ENCODE data around the gene FAM120A. TPM values are rescaled to one million over a fixed set of nuclear protein-coding genes. Genes with fewer than 3 reads are reported as not detected.

FAM120A gene
- total RNA-seq, 1 experiment from 2014 or later, result 98.2 TPM

- H3K9me3 Mint-ChIP-seq (ENCODE audit: low read depth, unreplicated experiment), result no peaks in the 10 kb centered on the region
- intact Hi-C loops (cut with micrococcal nuclease; ENCODE audit: unreplicated experiment), result no loop called here
Measured at GRCh38 chr9:93572636-93573515, 121.4 kb downstream of the FAM120A start.

GRCh38 chr9:93573516-93573828 lies 122.0 kb downstream of the FAM120A start:
- DNase-seq, result no peak
- H3K4me3 Mint-ChIP-seq (ENCODE audit: low read depth, unreplicated experiment), result no peak overlapping the region
- H3K27ac Mint-ChIP-seq (ENCODE audit: unreplicated experiment), result no peak overlapping the region
- TF ChIP-seq CTCF (IDR thresholded peaks at IDR 0.05; ENCODE audit: unreplicated experiment), result no peak
- no peaks in the 10 kb centered on the region for H3K27me3 Mint-ChIP-seq (ENCODE audit: unreplicated experiment)
- CTCF ChIA-PET, result no interaction called here
- H3K36me3 Mint-ChIP-seq (ENCODE audit: insufficient read depth, unreplicated experiment), result peaks cover 19% of the 10 kb centered on the region
- BruUV-seq (replicated peaks), result no TSS peak
- no peaks in the 10 kb centered on the region for H3K4me1 Mint-ChIP-seq (ENCODE audit: low read depth, unreplicated experiment)
- intact Hi-C loops (cut with micrococcal nuclease; ENCODE audit: unreplicated experiment), result no loop called here
- no peaks in the 10 kb centered on the region for H3K9me3 Mint-ChIP-seq (ENCODE audit: low read depth, unreplicated experiment)

More at GRCh38 chr9:93572636-93573515, 121.4 kb downstream of the FAM120A start:
- H3K4me1 Mint-ChIP-seq (ENCODE audit: low read depth, unreplicated experiment), result no peaks in the 10 kb centered on the region
- CTCF ChIA-PET, result no interaction called here
- DNase-seq, result no peak
- no peak overlapping the region for H3K4me3 Mint-ChIP-seq (ENCODE audit: low read depth, unreplicated experiment)
- H3K36me3 Mint-ChIP-seq (ENCODE audit: insufficient read depth, unreplicated experiment), result peaks cover 18% of the 10 kb centered on the region
- H3K27me3 Mint-ChIP-seq (ENCODE audit: unreplicated experiment), result no peaks in the 10 kb centered on the region
- BruUV-seq (replicated peaks), result no TSS peak
- TF ChIP-seq CTCF (IDR thresholded peaks at IDR 0.05; ENCODE audit: unreplicated experiment), result no peak
- no peak overlapping the region for H3K27ac Mint-ChIP-seq (ENCODE audit: unreplicated experiment)

GRCh38 chr9:93574091-93574899 lies 122.8 kb downstream of the FAM120A start:
- intact Hi-C loops (cut with micrococcal nuclease; ENCODE audit: unreplicated experiment), result no loop called here
- no peak for TF ChIP-seq CTCF (IDR thresholded peaks at IDR 0.05; ENCODE audit: unreplicated experiment)
- DNase-seq, result no peak
- no peak overlapping the region for H3K27ac Mint-ChIP-seq (ENCODE audit: unreplicated experiment)
- no peaks in the 10 kb centered on the region for H3K27me3 Mint-ChIP-seq (ENCODE audit: unreplicated experiment)
- no peaks in the 10 kb centered on the region for H3K4me1 Mint-ChIP-seq (ENCODE audit: low read depth, unreplicated experiment)
- BruUV-seq (replicated peaks), result TSS peak; percentile 27
- H3K9me3 Mint-ChIP-seq (ENCODE audit: low read depth, unreplicated experiment), result no peaks in the 10 kb centered on the region
- H3K36me3 Mint-ChIP-seq (ENCODE audit: insufficient read depth, unreplicated experiment), result peaks cover 19% of the 10 kb centered on the region
- CTCF ChIA-PET, result no interaction called here
- H3K4me3 Mint-ChIP-seq (ENCODE audit: low read depth, unreplicated experiment), result no peak overlapping the region

GRCh38 chr9:93574900-93575795 lies 123.7 kb downstream of the FAM120A start:
- intact Hi-C loops (cut with micrococcal nuclease; ENCODE audit: unreplicated experiment), result no loop called here
- no TSS peak for BruUV-seq (replicated peaks)
- DNase-seq, result no peak
- TF ChIP-seq CTCF (IDR thresholded peaks at IDR 0.05; ENCODE audit: unreplicated experiment), result no peak
- no peaks in the 10 kb centered on the region for H3K27me3 Mint-ChIP-seq (ENCODE audit: unreplicated experiment)
- peak overlapping the region; percentile 90 for H3K27ac Mint-ChIP-seq (ENCODE audit: unreplicated experiment)
- H3K9me3 Mint-ChIP-seq (ENCODE audit: low read depth, unreplicated experiment), result no peaks in the 10 kb centered on the region
- CTCF ChIA-PET, result no interaction called here
- peak overlapping the region; percentile 95 for H3K4me3 Mint-ChIP-seq (ENCODE audit: low read depth, unreplicated experiment)
- H3K4me1 Mint-ChIP-seq (ENCODE audit: low read depth, unreplicated experiment), result no peaks in the 10 kb centered on the region
- H3K36me3 Mint-ChIP-seq (ENCODE audit: insufficient read depth, unreplicated experiment), result peaks cover 19% of the 10 kb centered on the region
